GM12878 (cell line): Measurements from ENCODE around the gene SLC2A1. TPM values are rescaled to one million over a fixed set of nuclear protein-coding genes. Genes with fewer than 3 reads are reported as not detected.

Experiments used
- ATAC-seq: fragments of 200-7000 bp; cut with Tn5 transposase; 3 replicates; pipeline ENCODE4 v1.9.1; 2020; ENCODE audit warnings: mild to moderate bottlenecking, moderate library complexity
- BruUV-seq: library from RNA; stranded (reverse); fragments of 400-500 nt; replicated peaks from 2 replicates; lab custom pipeline; 2021; lab: Mats Ljungman, UMichigan
- CTCF ChIA-PET: fragments of 300-600 bp; sonication (Branson Sonifier 250); formaldehyde crosslinking; extraction: SDS; loops from one replicate; lab custom pipeline; 2021; ENCODE audit warnings: inconsistent platforms; lab: Yijun Ruan, JAX
- POLR2A ChIA-PET: fragments of 350-600 bp; formaldehyde crosslinking; extraction: SDS; loops from one replicate; lab custom pipeline; 2021; ENCODE audit warnings: inconsistent platforms; lab: Charles Lee
- RAD21 ChIA-PET: fragments of 300-600 bp; sonication (Branson Sonifier 250); formaldehyde crosslinking; loops from one replicate; lab custom pipeline; 2023; ENCODE audit warnings: antibody characterized with exemption; ENCODE audit not compliant: unreplicated experiment; lab: Charles Lee
- SMC1A ChIA-PET: fragments of 300-600 bp; sonication (Branson Sonifier 250); formaldehyde crosslinking; loops from one replicate; lab custom pipeline; 2023; ENCODE audit not compliant: unreplicated experiment, uncharacterized antibody; lab: Charles Lee
- DNase-seq: peaks from one replicate; pipeline ENCODE4 v3.0.0-alpha.2; 2011; ENCODE audit warnings: low read depth, low spot score
- FAIRE-seq: peaks from 3 replicates; lab custom pipeline; 2011; peaks lifted over from hg19 to GRCh38; lab: Jason Lieb, UNC
- H2AFZ ChIP-seq: 2 replicates; pipeline ENCODE4 v1.6.0; 2011; ENCODE audit warnings: low read depth, low read length, control low read depth; ENCODE audit not compliant: control insufficient read depth
- H3K27ac ChIP-seq: 2 replicates; pipeline ENCODE4 v1.5.1; 2011; ENCODE audit warnings: control low read depth; ENCODE audit not compliant: control insufficient read depth, insufficient read depth
- H3K27me3 ChIP-seq, 2 experiments: replicated peaks in 1 of 2; 2 replicates each; pipeline versions ENCODE4 v1.6.0 to v1.6.1; 2011; ENCODE audit warnings: low read length in 1 of 2; ENCODE audit not compliant: control insufficient read depth in 2 of 2, insufficient read depth in 2 of 2
- H3K36me3 ChIP-seq, 2 experiments: 2 replicates each; pipeline ENCODE4 v1.5.1; 2011; ENCODE audit warnings: low read length in 1 of 2; ENCODE audit not compliant: control insufficient read depth in 2 of 2, insufficient read depth in 2 of 2
- H3K4me1 ChIP-seq: 2 replicates; pipeline ENCODE4 v1.6.1; 2011; ENCODE audit warnings: mild to moderate bottlenecking, low read length, moderate library complexity, mixed read lengths; ENCODE audit not compliant: control insufficient read depth, insufficient read depth
- H3K4me2 ChIP-seq: 2 replicates; pipeline ENCODE4 v1.6.0; 2011; ENCODE audit warnings: control low read depth; ENCODE audit not compliant: control insufficient read depth, insufficient read depth
- H3K4me3 ChIP-seq: fragments of 200-600 bp; sonication (generic); 2 replicates; pipeline ENCODE4 v1.5.1; 2016
- H3K79me2 ChIP-seq: 2 replicates; pipeline ENCODE4 v1.6.0; 2011; ENCODE audit warnings: low read length; ENCODE audit not compliant: control insufficient read depth, insufficient read depth
- H3K9ac ChIP-seq: 2 replicates; pipeline ENCODE4 v1.8.0; 2011; ENCODE audit warnings: low read length, control low read depth, mixed read lengths; ENCODE audit not compliant: control insufficient read depth, insufficient read depth
- H3K9me3 ChIP-seq: replicated peaks from 3 replicates; pipeline ENCODE4 v1.5.1; 2011; ENCODE audit warnings: mild to moderate bottlenecking, low read length; ENCODE audit not compliant: control insufficient read depth, insufficient read depth
- H4K20me1 ChIP-seq: 2 replicates; pipeline ENCODE4 v1.6.0; 2011; ENCODE audit not compliant: control insufficient read depth, insufficient read depth
- BCL11A ChIP-seq: IDR thresholded peaks from 2 replicates; pipeline ENCODE4 v1.6.1; 2011; ENCODE audit warnings: low read depth, low read length
- ETV6 ChIP-seq, 2 experiments: fragments of 450-650 bp in 1 of 2; IDR thresholded peaks in 1 of 2; conservative IDR thresholded peaks in 1 of 2; 2 replicates each; pipeline ENCODE4 v1.6.1; 2014; ENCODE audit warnings: antibody characterized with exemption in 1 of 2, borderline replicate concordance in 1 of 2, low read depth in 1 of 2, mild to moderate bottlenecking in 1 of 2, moderate library complexity in 1 of 2
- IKZF1 ChIP-seq: fragments of 450-650 bp; conservative IDR thresholded peaks from 2 replicates; pipeline ENCODE4 v1.6.1; 2017; ENCODE audit warnings: antibody characterized with exemption, mild to moderate bottlenecking
- IKZF2 ChIP-seq, 2 experiments: fragments of 450-650 bp; IDR thresholded peaks; 2 replicates each; pipeline ENCODE4 v1.6.1; 2017; ENCODE audit warnings: mild to moderate bottlenecking in 2 of 2, moderate library complexity in 2 of 2
- IRF4 ChIP-seq: IDR thresholded peaks from 2 replicates; pipeline ENCODE4 v1.6.1; 2011; ENCODE audit warnings: low read depth, low read length
- PML ChIP-seq: IDR thresholded peaks from 2 replicates; pipeline ENCODE4 v1.6.1; 2012; ENCODE audit warnings: low read length, inconsistent platforms
- POLR2AphosphoS5 ChIP-seq: IDR thresholded peaks from 2 replicates; pipeline ENCODE4 v1.6.1; 2011; ENCODE audit warnings: mild to moderate bottlenecking, low read length, inconsistent platforms
- RFX5 ChIP-seq: IDR thresholded peaks from 2 replicates; pipeline ENCODE4 v1.6.1; 2011; ENCODE audit warnings: low read depth, low read length, improper control_type of control experiment
- SIX5 ChIP-seq: IDR thresholded peaks from 2 replicates; pipeline ENCODE4 v1.6.1; 2011; ENCODE audit warnings: mild to moderate bottlenecking, low read depth, low read length, moderate library complexity; ENCODE audit not compliant: severe bottlenecking
- SREBF1 ChIP-seq: IDR thresholded peaks from 2 replicates; pipeline ENCODE4 v1.6.1; 2012; ENCODE audit warnings: mild to moderate bottlenecking, low read length
- TARDBP ChIP-seq: IDR thresholded peaks from 2 replicates; pipeline ENCODE4 v1.6.1; 2016; ENCODE audit warnings: borderline replicate concordance
- WRNIP1 ChIP-seq: IDR thresholded peaks from 2 replicates; pipeline ENCODE4 v1.6.1; 2011; ENCODE audit warnings: low read depth, low read length, improper control_type of control experiment, borderline replicate concordance
- ZNF207 ChIP-seq: fragments of 450-650 bp; IDR thresholded peaks from 2 replicates; pipeline ENCODE4 v1.6.1; 2014; ENCODE audit warnings: antibody characterized with exemption, mild to moderate bottlenecking, borderline replicate concordance
- ZNF24 ChIP-seq: fragments of 450-650 bp; IDR thresholded peaks from 2 replicates; pipeline ENCODE4 v1.6.1; 2017; ENCODE audit warnings: antibody characterized with exemption, mild to moderate bottlenecking
- WGBS: methylation state at CpG from one replicate; pipeline ENCODE4 v1.1.6; 2016; ENCODE audit warnings: low lambda C conversion rate; ENCODE audit not compliant: insufficient replicate concordance, insufficient coverage; ENCODE audit errors: missing lambda C conversion rate; 5-methylcytosine and 5-hydroxymethylcytosine counted together
- in situ Hi-C: fragments of 300-500 bp; cut with MboI; formaldehyde crosslinking; loops from 9 replicates; pipeline ENCODE4 v1.14.3; 2018; ENCODE audit warnings: mixed read lengths
- intact Hi-C: fragments of 100-400 bp; cut with micrococcal nuclease; formaldehyde crosslinking; loops from one replicate; pipeline ENCODE4 v1.14.2; 2022; ENCODE audit not compliant: unreplicated experiment
- polyA plus RNA-seq, 11 experiments: library from polyadenylated mRNA; depleted of rRNA in 4 of 11; unstranded in 6 of 11; stranded (reverse) in 5 of 11; fragments of >200 nt; fragmentation: Nextera tagmentation in 4 of 11; fragmentation: Illumina TruSeq in 1 of 11; extraction: Ambion mirVana in 4 of 11; extraction: Trizol in 1 of 11; gene quantifications; 1 replicate in 1 of 11; 2 replicates in 10 of 11; pipeline versions ENCODE4 v1.2.1 to v1.2.3, GENCODE V29; 2011 to 2016; ENCODE audit warnings: inconsistent platforms in 2 of 11, missing spikeins in 2 of 11, low read depth in 1 of 11
- total RNA-seq, 4 experiments: library from RNA; depleted of rRNA in 3 of 4; stranded (reverse); fragments of >200 nt in 3 of 4; fragmentation: Illumina TruSeq in 1 of 4; extraction: Trizol in 1 of 4; gene quantifications; 2 replicates each; pipeline versions ENCODE4 v1.2.1 to v1.2.3, GENCODE V29; 2013 to 2021
- TF ChIP-seq, protein P1 (sequence below): IDR thresholded peaks from 2 replicates; pipeline ENCODE4 v1.6.1; 2011; ENCODE audit warnings: low read depth, low read length, improper control_type of control experiment, borderline replicate concordance
- TF ChIP-seq, protein P2 (sequence below): fragments of 450-650 bp; IDR thresholded peaks from 2 replicates; pipeline ENCODE4 v1.6.1; 2016; ENCODE audit warnings: mild to moderate bottlenecking
- TF ChIP-seq, protein P3 (sequence below): fragments of 450-650 bp; IDR thresholded peaks from 2 replicates; pipeline ENCODE4 v1.6.1; 2018; ENCODE audit warnings: borderline replicate concordance, mild to moderate bottlenecking; ENCODE audit not compliant: partially characterized antibody

The SLC2A1 gene
- total and polyA plus RNA-seq, 10 of the 15 experiments (the other 5 are each of a cell fraction or from before 2014, with no cell fraction given) = 5.7 to 66.0 (median 44.2) TPM

DNA sequence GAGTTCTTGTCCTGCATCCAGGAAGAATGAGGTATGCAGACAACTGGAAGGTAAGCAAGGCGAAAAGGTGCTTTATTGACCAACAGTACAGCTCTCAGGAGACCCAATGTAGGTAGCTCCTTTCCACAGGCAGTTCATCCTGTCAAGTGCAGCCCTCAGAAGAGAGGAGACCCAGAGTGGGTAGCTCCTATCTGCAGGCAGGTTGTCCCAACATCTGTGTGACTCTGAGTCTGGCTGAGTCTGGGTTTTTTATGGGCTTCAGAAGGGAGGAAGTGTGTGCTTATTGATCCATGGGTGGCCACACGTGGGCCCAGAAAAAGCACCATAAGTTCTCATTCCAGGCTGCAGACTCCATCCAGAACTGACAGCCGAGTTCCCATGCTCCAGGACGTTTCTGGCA, 78.3 kb downstream of the SLC2A1 start:
- intact Hi-C loops = no loop called here
- no peak for FAIRE-seq
- no peak for ATAC-seq
- WGBS = 0% methylated on average over 4 of the region's 4 CpGs
- Histone ChIP-seq H3K36me3 (no peaks in the 10 kb centered on the region), H3K27me3 (peaks cover 0 to 2% of the 10 kb centered on the region in 2 experiments; a peak in 2 of 4 replicates)
- SMC1A ChIA-PET = interaction anchor here (0.8 kb wide), 1 partner anchor 43 kb away, joined by 3 read pairs; no protein-coding TSS in a partner anchor
- TF ChIP-seq WRNIP1 (no peak), IKZF2 (IDR thresholded peaks at IDR 0.05) (no peak), BCL11A (no peak), IRF4 (no peak), ETV6 (conservative IDR thresholded peaks at IDR 0.05 in 1 of 2, IDR thresholded peaks at IDR 0.05 in 1 of 2; ENCODE audit: borderline replicate concordance in 1 of 2, low read depth in 1 of 2) (no peak), PML (no peak), IKZF1 (no peak), POLR2AphosphoS5 (no peak), ZNF207 (no peak), SREBF1 (no peak), SIX5 (no peak), TARDBP (no peak), ZNF24 (no peak), RFX5 (no peak)
- TF ChIP-seq, protein P1, sequence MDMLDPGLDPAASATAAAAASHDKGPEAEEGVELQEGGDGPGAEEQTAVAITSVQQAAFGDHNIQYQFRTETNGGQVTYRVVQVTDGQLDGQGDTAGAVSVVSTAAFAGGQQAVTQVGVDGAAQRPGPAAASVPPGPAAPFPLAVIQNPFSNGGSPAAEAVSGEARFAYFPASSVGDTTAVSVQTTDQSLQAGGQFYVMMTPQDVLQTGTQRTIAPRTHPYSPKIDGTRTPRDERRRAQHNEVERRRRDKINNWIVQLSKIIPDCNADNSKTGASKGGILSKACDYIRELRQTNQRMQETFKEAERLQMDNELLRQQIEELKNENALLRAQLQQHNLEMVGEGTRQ = no peak
- TF ChIP-seq, protein P2, sequence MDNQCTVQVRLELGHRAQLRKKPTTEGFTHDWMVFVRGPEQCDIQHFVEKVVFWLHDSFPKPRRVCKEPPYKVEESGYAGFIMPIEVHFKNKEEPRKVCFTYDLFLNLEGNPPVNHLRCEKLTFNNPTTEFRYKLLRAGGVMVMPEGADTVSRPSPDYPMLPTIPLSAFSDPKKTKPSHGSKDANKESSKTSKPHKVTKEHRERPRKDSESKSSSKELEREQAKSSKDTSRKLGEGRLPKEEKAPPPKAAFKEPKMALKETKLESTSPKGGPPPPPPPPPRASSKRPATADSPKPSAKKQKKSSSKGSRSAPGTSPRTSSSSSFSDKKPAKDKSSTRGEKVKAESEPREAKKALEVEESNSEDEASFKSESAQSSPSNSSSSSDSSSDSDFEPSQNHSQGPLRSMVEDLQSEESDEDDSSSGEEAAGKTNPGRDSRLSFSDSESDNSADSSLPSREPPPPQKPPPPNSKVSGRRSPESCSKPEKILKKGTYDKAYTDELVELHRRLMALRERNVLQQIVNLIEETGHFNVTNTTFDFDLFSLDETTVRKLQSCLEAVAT = no peak
- TF ChIP-seq, protein P3, sequence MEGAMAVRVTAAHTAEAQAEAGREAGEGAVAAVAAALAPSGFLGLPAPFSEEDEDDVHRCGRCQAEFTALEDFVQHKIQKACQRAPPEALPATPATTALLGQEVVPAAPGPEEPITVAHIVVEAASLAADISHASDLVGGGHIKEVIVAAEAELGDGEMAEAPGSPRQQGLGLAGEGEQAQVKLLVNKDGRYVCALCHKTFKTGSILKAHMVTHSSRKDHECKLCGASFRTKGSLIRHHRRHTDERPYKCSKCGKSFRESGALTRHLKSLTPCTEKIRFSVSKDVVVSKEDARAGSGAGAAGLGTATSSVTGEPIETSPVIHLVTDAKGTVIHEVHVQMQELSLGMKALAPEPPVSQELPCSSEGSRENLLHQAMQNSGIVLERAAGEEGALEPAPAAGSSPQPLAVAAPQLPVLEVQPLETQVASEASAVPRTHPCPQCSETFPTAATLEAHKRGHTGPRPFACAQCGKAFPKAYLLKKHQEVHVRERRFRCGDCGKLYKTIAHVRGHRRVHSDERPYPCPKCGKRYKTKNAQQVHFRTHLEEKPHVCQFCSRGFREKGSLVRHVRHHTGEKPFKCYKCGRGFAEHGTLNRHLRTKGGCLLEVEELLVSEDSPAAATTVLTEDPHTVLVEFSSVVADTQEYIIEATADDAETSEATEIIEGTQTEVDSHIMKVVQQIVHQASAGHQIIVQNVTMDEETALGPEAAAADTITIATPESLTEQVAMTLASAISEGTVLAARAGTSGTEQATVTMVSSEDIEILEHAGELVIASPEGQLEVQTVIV = no peak
- TF ChIP-seq, all 136 proteins: peak for 0
- Histone ChIP-seq H3K9me3 (peaks cover 2% of the 10 kb centered on the region; the same call in 1 of the 3 replicates), H3K9ac (no peak overlapping the region), H3K4me3 (no peak overlapping the region), H4K20me1 (no peaks in the 10 kb centered on the region), H3K4me2 (no peak overlapping the region), H2AFZ (no peak overlapping the region), H3K27ac (no peak overlapping the region), H3K4me1 (no peaks in the 10 kb centered on the region), H3K79me2 (no peaks in the 10 kb centered on the region)
- no TSS peak for BruUV-seq
- POLR2A ChIA-PET = no interaction called here
- in situ Hi-C loops = no loop called here
- RAD21 ChIA-PET = no interaction called here
- no peak for DNase-seq
- CTCF ChIA-PET = no interaction called here
